HCT116 (cell line): ENCODE data around the gene ENDOG. TPM values are rescaled to one million over a fixed set of nuclear protein-coding genes. Genes with fewer than 3 reads are reported as not detected.
"Not testable (repeated sequence)": the region's sequence is repeated elsewhere in the genome, so short reads cannot be mapped to it uniquely, and the experiment has no call there.

Source experiments
- ATAC-seq: fragments of 200-7000 bp; cut with Tn5 transposase; 2 replicates; pipeline ENCODE4 v1.9.1; 2020; ENCODE audit warnings: mild to moderate bottlenecking, moderate library complexity
- BruUV-seq: library from RNA; stranded (reverse); fragments of 400-500 nt; replicated peaks from 2 replicates; lab custom pipeline; 2021; lab: Mats Ljungman, UMichigan
- CTCF ChIA-PET: fragments of 300-600 bp; sonication (Branson Sonifier 250); formaldehyde crosslinking; loops from one replicate; lab custom pipeline; 2021; ENCODE audit warnings: antibody characterized with exemption; lab: Charles Lee
- POLR2A ChIA-PET: fragments of 300-600, 350-600 bp; sonication (Branson Sonifier 250); formaldehyde crosslinking; loops from one replicate; lab custom pipeline; 2021; ENCODE audit warnings: antibody characterized with exemption; lab: Charles Lee
- RAD21 ChIA-PET, 2 experiments: fragments of 300-600 bp; sonication (Branson Sonifier 250); formaldehyde crosslinking; loops; one replicate each; lab custom pipeline; 2023; ENCODE audit warnings: low total read pairs in 2 of 2; ENCODE audit not compliant: uncharacterized antibody in 2 of 2, unreplicated experiment in 2 of 2, low non-redundant PET in 1 of 2; lab: Charles Lee
- DNase-seq: peaks from one replicate; pipeline ENCODE4 v3.0.0-alpha.2; 2010; ENCODE audit warnings: low read depth, low spot score
- H2AFZ ChIP-seq: fragments of 200-600 bp; shearing (Covaris generic), sonication (generic); 2 replicates; pipeline ENCODE4 v1.6.1; 2017; ENCODE audit warnings: low read depth, mixed run types, mixed read lengths, antibody characterized with exemption, low read length; ENCODE audit not compliant: poor library complexity, severe bottlenecking
- H3K27ac ChIP-seq: 2 replicates; pipeline ENCODE4 v1.5.1; 2012; ENCODE audit warnings: low read depth, low read length
- H3K27me3 ChIP-seq: fragments of 200-600 bp; sonication (generic); 2 replicates; pipeline ENCODE4 v1.6.1; 2016; ENCODE audit warnings: mixed run types, low read length, mixed read lengths; ENCODE audit not compliant: insufficient read depth
- H3K36me3 ChIP-seq, 2 experiments: fragments of 200-500 bp in 1 of 2; fragments of 200-600 bp in 1 of 2; sonication (Bioruptor generic) in 1 of 2; sonication (generic) in 1 of 2; 2 replicates each; pipeline versions ENCODE4 v1.5.1 to v1.6.1; 2014 to 2016; ENCODE audit warnings: low read length in 2 of 2, inconsistent platforms in 1 of 2, mixed read lengths in 1 of 2, mixed run types in 1 of 2; ENCODE audit not compliant: insufficient read depth in 2 of 2, control insufficient read depth in 1 of 2
- H3K4me1 ChIP-seq, 2 experiments: fragments of 200-600 bp in 1 of 2; sonication (generic) in 1 of 2; 2 replicates each; pipeline versions ENCODE4 v1.5.1 to v1.6.1; 2012 to 2017; ENCODE audit warnings: low read length in 2 of 2, inconsistent platforms in 1 of 2, mild to moderate bottlenecking in 1 of 2, mixed read lengths in 1 of 2, mixed run types in 1 of 2, moderate library complexity in 1 of 2; ENCODE audit not compliant: insufficient read depth in 2 of 2, control insufficient read depth in 1 of 2
- H3K4me2 ChIP-seq: fragments of 200-600 bp; sonication (generic); 2 replicates; pipeline ENCODE4 v1.6.1; 2017; ENCODE audit warnings: mixed run types, low read length, mixed read lengths
- H3K4me3 ChIP-seq, 2 experiments: fragments of 200-600 bp in 1 of 2; sonication (generic) in 1 of 2; replicated peaks in 1 of 2; 2 replicates each; pipeline ENCODE4 v1.5.1; 2011 to 2016; ENCODE audit warnings: low read length in 2 of 2, control low read depth in 1 of 2, low read depth in 1 of 2, mild to moderate bottlenecking in 1 of 2, mixed read lengths in 1 of 2, mixed run types in 1 of 2
- H3K79me2 ChIP-seq: fragments of 200-600 bp; sonication (generic); 2 replicates; pipeline ENCODE4 v1.6.1; 2017; ENCODE audit warnings: mild to moderate bottlenecking, mixed run types, low read length, moderate library complexity, mixed read lengths; ENCODE audit not compliant: insufficient read depth
- H3K9ac ChIP-seq: fragments of 200-600 bp; sonication (generic); 2 replicates; pipeline ENCODE4 v1.6.1; 2016; ENCODE audit warnings: low read length, mixed read lengths
- H3K9me2 ChIP-seq: fragments of 200-600 bp; sonication (generic), shearing (Covaris generic); 2 replicates; pipeline ENCODE4 v1.6.1; 2017; ENCODE audit warnings: mixed run types, mild to moderate bottlenecking, moderate library complexity; ENCODE audit not compliant: insufficient read depth
- H3K9me3 ChIP-seq, 2 experiments: fragments of 200-500 bp in 1 of 2; fragments of 200-600 bp in 1 of 2; sonication (Bioruptor generic) in 1 of 2; sonication (generic) in 1 of 2; 2 replicates each; pipeline ENCODE4 v1.6.1; 2014 to 2017; ENCODE audit warnings: low read length in 2 of 2, mixed read lengths in 2 of 2, inconsistent platforms in 1 of 2, low read depth in 1 of 2, mild to moderate bottlenecking in 1 of 2, mixed run types in 1 of 2, moderate library complexity in 1 of 2; ENCODE audit not compliant: control insufficient read depth in 1 of 2, insufficient read depth in 1 of 2
- H4K20me1 ChIP-seq: fragments of 200-600 bp; sonication (generic), shearing (Covaris generic); 2 replicates; pipeline ENCODE4 v1.6.1; 2017; ENCODE audit warnings: mixed run types, mild to moderate bottlenecking, moderate library complexity; ENCODE audit not compliant: insufficient read depth
- ATF3 ChIP-seq: IDR thresholded peaks from 2 replicates; pipeline ENCODE4 v1.6.1; 2012
- CBX3 ChIP-seq: IDR thresholded peaks from 2 replicates; pipeline ENCODE4 v1.6.1; 2012; ENCODE audit warnings: low read depth
- ELF1 ChIP-seq: IDR thresholded peaks from 2 replicates; pipeline ENCODE4 v1.6.1; 2012; ENCODE audit warnings: low read depth, borderline replicate concordance
- JUND ChIP-seq: IDR thresholded peaks from 2 replicates; pipeline ENCODE4 v1.6.1; 2012
- POLR2A ChIP-seq: IDR thresholded peaks from 2 replicates; pipeline ENCODE4 v1.7.0; 2011; ENCODE audit warnings: borderline replicate concordance; ENCODE audit not compliant: insufficient read depth, insufficient read length; ENCODE audit errors: extremely low read depth
- RAD21 ChIP-seq: IDR thresholded peaks from 2 replicates; pipeline ENCODE4 v1.6.1; 2012; ENCODE audit warnings: low read depth, mild to moderate bottlenecking
- REST ChIP-seq: IDR thresholded peaks from 2 replicates; pipeline ENCODE4 v1.6.1; 2012; ENCODE audit warnings: low read depth
- TCF7L2 ChIP-seq: IDR thresholded peaks from 2 replicates; pipeline ENCODE4 v1.7.0; 2011; ENCODE audit warnings: borderline replicate concordance, inconsistent platforms; ENCODE audit not compliant: insufficient read depth, insufficient read length; ENCODE audit errors: extremely low read depth
- YY1 ChIP-seq: IDR thresholded peaks from 2 replicates; pipeline ENCODE4 v1.6.1; 2011; ENCODE audit warnings: low read length, low read depth, moderate library complexity, mild to moderate bottlenecking; ENCODE audit not compliant: insufficient replicate concordance; ENCODE audit errors: extremely low read depth
- intact Hi-C: fragments of 100-400 bp; cut with micrococcal nuclease; formaldehyde crosslinking; loops from 2 replicates; pipeline ENCODE4 v1.10.0; 2022
- total RNA-seq: library from RNA; stranded (reverse); gene quantifications from one replicate; pipeline ENCODE4 v1.2.1, GENCODE V29; 2021; ENCODE audit not compliant: unreplicated experiment

Gene ENDOG
- total RNA-seq, 1 experiment from 2014 or later, result 27.2 TPM

GRCh38 chr9:128858476-128858875, 40.2 kb downstream of the ENDOG start:
- H3K36me3 ChIP-seq, RAD21 ChIA-PET, H3K9ac ChIP-seq, H3K9me2 ChIP-seq, H2AFZ ChIP-seq, POLR2A ChIA-PET, H3K79me2 ChIP-seq, H3K4me3 ChIP-seq, ATAC-seq, H3K4me2 ChIP-seq, H4K20me1 ChIP-seq, BruUV-seq, H3K9me3 ChIP-seq, intact Hi-C loops, H3K27ac ChIP-seq, H3K4me1 ChIP-seq, H3K27me3 ChIP-seq, DNase-seq: not testable (repeated sequence)
- CTCF ChIA-PET, result interaction anchor here (0.7 kb wide), 1 partner anchor 70 kb away, joined by 3 read pairs; no protein-coding TSS in a partner anchor

- ATAC-seq, result no peak
- Histone ChIP-seq H2AFZ (no peak overlapping the region), H3K79me2 (no peaks in the 10 kb centered on the region)
- intact Hi-C loops, result no loop called here
- TF ChIP-seq TCF7L2 (no peak), POLR2A (no peak)
- TF ChIP-seq, all 23 proteins: peak for 0
- no peak for DNase-seq
- POLR2A ChIA-PET, result no interaction called here
- no peaks in the 10 kb centered on the region for H3K9me3 ChIP-seq
- no peaks in the 10 kb centered on the region for H4K20me1 ChIP-seq
- CTCF ChIA-PET, result interaction anchor here (0.9 to 1.3 kb wide), 2 partner anchors 15 to 19 kb away, joined by 3 to 4 read pairs; no protein-coding TSS in a partner anchor
- H3K9me2 ChIP-seq, result no peaks in the 10 kb centered on the region
- no peak overlapping the region for H3K4me3 ChIP-seq
- no TSS peak for BruUV-seq
- no peak overlapping the region for H3K9ac ChIP-seq
- no peaks in the 10 kb centered on the region for H3K27me3 ChIP-seq
- peaks cover 2 to 7% of the 10 kb centered on the region in 2 experiments; a peak in 3 of 4 replicates for H3K4me1 ChIP-seq
- H3K36me3 ChIP-seq, result no peaks in the 10 kb centered on the region
- H3K27ac ChIP-seq, result no peak overlapping the region
- H3K4me2 ChIP-seq, result no peak overlapping the region
- RAD21 ChIA-PET, result no interaction called here
Measured at GRCh38 chr9:128860937-128861336, 42.6 kb downstream of the ENDOG start.

- Histone ChIP-seq H2AFZ (no peak overlapping the region), H3K9me2 (no peaks in the 10 kb centered on the region), H3K4me2 (no peak overlapping the region), H3K79me2 (no peaks in the 10 kb centered on the region), H3K36me3 (no peaks in the 10 kb centered on the region), H3K4me3 (no peak overlapping the region), H3K9me3 (no peaks in the 10 kb centered on the region), H3K9ac (no peak overlapping the region), H3K27ac (no peak overlapping the region), H3K4me1 (peaks cover 2 to 7% of the 10 kb centered on the region in 2 experiments; a peak in 3 of 4 replicates), H3K27me3 (no peaks in the 10 kb centered on the region), H4K20me1 (no peaks in the 10 kb centered on the region)
- BruUV-seq, result no TSS peak
- ChIA-PET RAD21 (no interaction called here), POLR2A (no interaction called here), CTCF (interaction anchor here (0.9 to 1.3 kb wide), 5 partner anchors 9 to 67 kb away, joined by 3 to 7 read pairs (median 3); no protein-coding TSS in a partner anchor)
- intact Hi-C loops, result no loop called here
- DNase-seq (no peak), ATAC-seq (no peak)
- TF ChIP-seq YY1 (no peak), REST (no peak), ELF1 (no peak), ATF3 (no peak), JUND (no peak), TCF7L2 (no peak), POLR2A (no peak), RAD21 (no peak), CBX3 (no peak)
Measured at GRCh38 chr9:128861501-128861900, 43.2 kb downstream of the ENDOG start.
